MV-4-11 (cell line): ENCODE results near the gene EBF3.

Experiments
- DNase-seq: peaks from one replicate; lab custom pipeline; 2025; lab: John Stamatoyannopoulos, UW

EBF3 gene

DNA sequence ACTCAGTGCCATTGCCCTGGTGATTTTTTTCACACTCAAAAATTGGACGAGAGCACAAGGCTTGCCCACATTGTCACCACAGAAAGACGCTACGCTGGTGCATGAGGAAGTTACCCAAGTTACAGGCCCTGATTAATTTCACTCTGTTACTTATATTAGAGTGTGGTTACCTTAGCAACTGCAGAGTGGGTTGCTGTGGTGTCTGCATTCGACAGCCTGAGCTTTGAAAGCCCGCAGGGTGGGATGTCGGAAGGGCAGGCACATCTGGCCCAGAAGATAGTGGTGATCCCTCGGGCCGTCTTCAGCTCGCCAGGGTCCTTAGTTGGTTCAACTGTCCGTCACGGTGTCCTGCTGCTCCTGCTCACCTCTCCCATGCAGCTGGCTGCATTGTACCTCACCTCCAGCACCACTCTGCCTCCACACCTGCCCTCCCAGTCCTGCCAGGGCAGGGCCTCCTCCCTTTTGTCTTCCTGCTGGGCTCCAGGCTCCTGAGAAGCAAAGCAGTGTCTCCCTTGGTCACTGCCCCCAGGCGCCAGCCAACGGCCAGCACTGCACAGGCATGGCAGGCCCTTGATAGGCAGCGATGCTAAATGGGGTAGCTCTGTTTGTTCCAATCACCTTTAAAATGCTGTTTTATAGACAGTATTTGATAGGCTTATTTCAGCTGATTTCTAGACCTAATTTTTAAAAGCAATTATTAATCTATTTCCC lies 167.2 kb downstream of the EBF3 start:
- DNase-seq, result peak; percentile 90

DNA sequence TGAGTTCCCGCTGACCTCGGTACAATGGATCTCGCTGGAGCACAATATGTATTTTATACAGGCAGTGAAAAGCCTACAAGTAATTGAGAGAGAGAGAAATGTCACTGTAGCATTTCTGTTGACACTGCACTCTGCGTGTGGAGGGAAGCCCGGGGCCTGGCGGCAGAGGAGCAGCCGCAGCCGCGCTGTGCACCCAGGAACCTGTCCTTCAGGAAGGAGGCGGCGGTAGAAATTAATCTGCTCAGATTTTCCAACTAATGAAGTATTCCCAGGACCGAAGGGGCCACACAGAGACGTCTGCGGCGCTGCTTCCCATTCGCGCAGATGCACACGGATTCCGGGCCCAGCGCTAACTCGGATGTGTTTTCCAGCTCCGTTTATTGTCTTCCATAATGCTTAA lies 170.1 kb downstream of the EBF3 start:
- no peak for DNase-seq

- no peak for DNase-seq
Measured at GRCh38 chr10:129793479-129793878, 170.6 kb downstream of the EBF3 start.

DNA sequence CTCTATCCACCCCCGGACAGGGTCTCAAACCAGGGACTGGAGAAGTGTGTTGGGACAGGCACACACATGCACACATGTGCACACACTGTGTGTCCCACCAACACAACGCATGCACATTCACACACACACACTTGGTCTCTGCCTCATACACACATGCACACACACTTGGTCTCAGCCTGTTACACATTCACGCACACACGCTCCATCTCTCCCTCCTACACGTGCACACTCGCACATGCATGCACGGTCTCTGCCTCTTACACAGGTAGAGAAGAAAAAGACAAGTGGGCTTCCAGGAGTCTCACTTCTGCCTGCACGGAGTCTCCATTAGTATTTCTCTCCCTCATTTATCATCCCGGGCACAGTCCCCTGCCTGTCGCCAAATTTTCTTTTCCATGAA lies 171.2 kb downstream of the EBF3 start:
- no peak for DNase-seq

DNA sequence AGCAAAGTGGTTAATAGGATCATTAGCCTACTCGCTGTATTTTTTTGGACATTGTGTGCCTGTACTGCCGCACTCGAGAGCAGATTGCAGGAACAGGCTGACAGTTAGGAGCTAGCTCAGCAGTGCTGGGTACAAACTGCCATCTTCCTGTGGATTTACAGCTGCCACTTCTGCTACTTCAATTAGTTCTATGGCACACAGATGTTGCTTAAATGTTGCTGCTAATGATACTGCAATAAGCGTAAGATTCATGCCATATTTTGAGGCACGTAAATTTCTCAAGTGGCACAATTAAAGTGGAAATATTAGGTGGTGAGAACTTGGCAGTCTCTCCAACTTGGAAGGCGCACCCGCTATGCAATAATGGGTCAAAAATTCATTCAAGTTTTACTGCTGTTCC lies 171.9 kb downstream of the EBF3 start:
- DNase-seq, result peak; percentile 22

- peak; percentile 71 for DNase-seq
Measured at GRCh38 chr10:129790715-129791446, 173.2 kb downstream of the EBF3 start.

GRCh38 chr10:129788215-129788614 lies 175.9 kb downstream of the EBF3 start:
- DNase-seq, result peak; percentile 24

GRCh38 chr10:129787557-129787956 lies 176.5 kb downstream of the EBF3 start:
- no peak for DNase-seq

DNA sequence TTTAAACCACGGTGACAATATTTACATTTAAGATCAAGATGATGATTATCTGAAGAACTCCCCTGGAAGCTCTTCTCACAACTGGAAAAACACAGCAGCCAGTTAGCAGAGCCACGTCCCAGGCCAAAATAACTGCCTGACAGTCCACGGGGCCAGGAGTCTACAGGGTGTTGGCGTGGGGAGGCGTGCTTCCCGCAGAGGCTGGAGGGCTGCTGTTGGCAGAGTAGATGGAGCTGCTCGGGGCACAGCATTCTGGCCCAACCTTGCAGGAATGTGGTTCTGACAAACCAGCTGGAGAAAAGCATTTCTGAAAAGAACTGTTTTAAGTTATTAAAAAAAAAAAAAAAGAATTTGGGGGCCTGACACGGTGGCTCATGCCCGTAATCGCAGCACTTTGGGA lies 177.9 kb downstream of the EBF3 start:
- no peak for DNase-seq

DNA sequence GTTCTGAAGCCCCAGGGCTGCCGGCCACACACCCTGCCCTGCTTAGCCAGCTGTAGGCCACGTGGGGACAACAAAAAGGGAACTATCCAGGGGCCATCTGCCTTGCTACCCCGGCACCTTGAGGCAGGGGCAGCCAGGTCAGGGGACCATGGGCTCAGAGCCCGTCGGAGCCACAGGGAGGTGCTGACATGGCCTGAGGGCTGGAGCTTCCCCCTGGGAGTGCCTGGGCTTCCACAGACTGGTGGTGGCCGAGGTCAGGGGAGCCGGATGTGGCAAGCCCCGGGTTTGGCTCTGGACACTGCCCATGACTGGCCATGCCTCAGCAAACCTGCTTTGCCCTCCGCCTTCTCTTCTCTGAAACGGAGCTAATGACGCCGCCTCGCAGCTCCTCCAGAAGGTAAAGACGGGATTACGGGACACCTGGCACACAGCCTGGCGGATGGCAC lies 178.5 kb downstream of the EBF3 start:
- DNase-seq, result no peak
